A549 (cell line): Measurements from ENCODE around the gene SSUH2.

Experiments used
- CEBPB ChIP-seq, 2 experiments: fragments of >200 bp in 1 of 2; sonication (Bioruptor Twin) in 1 of 2; formaldehyde crosslinking in 1 of 2; IDR thresholded peaks; 2 replicates each; pipeline ENCODE4 v1.6.1; 2012 to 2016
- CHD4 ChIP-seq: fragments of 200-600 bp; sonication (generic); IDR thresholded peaks from 2 replicates; pipeline ENCODE4 v1.6.1; 2016; ENCODE audit warnings: antibody characterized with exemption, mild to moderate bottlenecking, borderline replicate concordance
- CTCF ChIP-seq: fragments of >200 bp; sonication (Bioruptor Twin); formaldehyde crosslinking; IDR thresholded peaks from 3 replicates; pipeline ENCODE4 v1.5.1; 2016
- EP300 ChIP-seq, 2 experiments: fragments of >200 bp; sonication (Bioruptor Twin); formaldehyde crosslinking; IDR thresholded peaks; 2 replicates in 1 of 2; 3 replicates in 1 of 2; pipeline ENCODE4 v1.6.1; 2016 to 2017
- GATA3 ChIP-seq: IDR thresholded peaks from 2 replicates; pipeline ENCODE4 v1.6.1; 2012; ENCODE audit warnings: borderline replicate concordance
- HDAC2 ChIP-seq: fragments of 200-600 bp; sonication (generic); IDR thresholded peaks from 2 replicates; pipeline ENCODE4 v1.6.1; 2016
- KDM5A ChIP-seq: fragments of 200-600 bp; sonication (generic); IDR thresholded peaks from 2 replicates; pipeline ENCODE4 v1.6.1; 2016; ENCODE audit warnings: antibody characterized with exemption, mild to moderate bottlenecking
- MAZ ChIP-seq: fragments of 150-350 bp; IDR thresholded peaks from 2 replicates; pipeline ENCODE4 v1.6.1; 2014; ENCODE audit warnings: antibody characterized with exemption, low read depth, low read length, borderline replicate concordance
- MYC ChIP-seq: IDR thresholded peaks from 2 replicates; pipeline ENCODE4 v1.6.1; 2012; ENCODE audit warnings: mild to moderate bottlenecking, inconsistent platforms, low read length, improper control_type of control experiment, borderline replicate concordance
- PHF8 ChIP-seq: fragments of 200-600 bp; sonication (generic); IDR thresholded peaks from 2 replicates; pipeline ENCODE4 v1.6.1; 2016; ENCODE audit warnings: low read depth, mild to moderate bottlenecking, antibody characterized with exemption, moderate library complexity, borderline replicate concordance
- POLR2A ChIP-seq: IDR thresholded peaks from 2 replicates; pipeline ENCODE4 v1.6.1; 2012; ENCODE audit warnings: mild to moderate bottlenecking, low read length
- RFX5 ChIP-seq: fragments of 450-650 bp; IDR thresholded peaks from 2 replicates; pipeline ENCODE4 v1.7.1; 2014; ENCODE audit warnings: antibody characterized with exemption, mild to moderate bottlenecking, moderate library complexity
- SREBF2 ChIP-seq: fragments of 450-650 bp; IDR thresholded peaks from 2 replicates; pipeline ENCODE4 v1.6.1; 2014; ENCODE audit warnings: mild to moderate bottlenecking, moderate library complexity
- TP53 ChIP-seq: fragments of 250-450 bp; sonication (Bioruptor Pico); IDR thresholded peaks from 2 replicates; pipeline ENCODE4 v1.5.0; 2021; ENCODE audit warnings: mild to moderate bottlenecking, moderate library complexity

- TF ChIP-seq EP300 (IDR thresholded peaks at IDR 0.05) (no peak), PHF8 (no peak), CHD4 (no peak), CTCF (no peak), HDAC2 (no peak), GATA3 (no peak), RFX5 (no peak), SREBF2 (no peak), KDM5A (no peak), MYC (no peak), MAZ (no peak), CEBPB (IDR thresholded peaks at IDR 0.05) (no peak), TP53 (CRISPR knock-in tag) (no peak), POLR2A (no peak)
Observed at GRCh38 chr3:8652324-8652987, 7.9 kb upstream of the SSUH2 start.
